Rectal smooth muscle tissue (tissue), 1 donor: ENCODE data around the gene NRXN2.

ENCODE experiments used
- H3K27ac ChIP-seq: one replicate; pipeline ENCODE4 v1.7.0; 2013; ENCODE audit warnings: low read depth, low read length, inconsistent platforms
- H3K27me3 ChIP-seq: one replicate; pipeline ENCODE4 v1.7.0; 2013; ENCODE audit warnings: low read length; ENCODE audit not compliant: control insufficient read depth, insufficient read depth
- H3K36me3 ChIP-seq: one replicate; pipeline ENCODE4 v1.7.0; 2013; ENCODE audit warnings: low read length; ENCODE audit not compliant: control insufficient read depth, insufficient read depth
- H3K4me1 ChIP-seq: one replicate; pipeline ENCODE4 v1.7.0; 2013; ENCODE audit warnings: low read length; ENCODE audit not compliant: control insufficient read depth, insufficient read depth
- H3K4me3 ChIP-seq: one replicate; pipeline ENCODE4 v1.7.0; 2013; ENCODE audit warnings: low read length
- H3K9ac ChIP-seq: one replicate; pipeline ENCODE4 v1.7.0; 2013; ENCODE audit warnings: low read length

The NRXN2 gene

GRCh38 chr11:64591257-64592233 is 131.5 kb downstream of the NRXN2 start:
- Histone ChIP-seq H3K4me1 (no peaks in the 10 kb centered on the region), H3K27ac (no peak overlapping the region), H3K27me3 (no peaks in the 10 kb centered on the region), H3K9ac (no peak overlapping the region), H3K36me3 (no peaks in the 10 kb centered on the region), H3K4me3 (no peak overlapping the region)

- Histone ChIP-seq H3K27ac (no peak within 1 kb of the TSS), H3K4me1 (no peaks in the 10 kb centered on the region), H3K9ac (no peak within 1 kb of the TSS), H3K27me3 (no peaks in the 10 kb centered on the region), H3K4me3 (no peak within 1 kb of the TSS), H3K36me3 (no peaks in the 10 kb centered on the region)
These were observed 132.2 kb downstream of the NRXN2 start, which contains the start of gene SLC22A12 for GRCh38 chr11:64590763-64591221. TSS of gene SLC22A12 (plus strand) at chr11:64591220. CDS start at chr11:64591557, 337 bp downstream.

DNA sequence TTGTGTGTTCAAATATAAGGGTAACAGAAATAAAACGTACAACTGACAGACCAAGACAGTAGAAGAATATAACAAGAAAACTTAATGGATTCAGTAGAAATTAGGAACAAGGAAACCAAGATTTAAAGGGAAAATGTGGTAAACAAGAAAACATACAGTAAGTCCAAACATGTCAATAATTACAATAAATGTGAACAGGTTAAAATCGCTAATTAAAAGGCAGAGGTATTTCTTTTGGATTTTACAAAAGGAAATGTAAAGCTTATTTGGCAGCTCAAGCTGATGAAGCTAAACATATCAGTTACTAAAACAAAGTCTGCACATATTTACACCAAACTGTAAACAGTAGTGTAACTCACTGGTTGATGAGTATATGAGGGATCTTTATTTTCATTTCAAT is 134.3 kb downstream of the NRXN2 start:
- no peaks in the 10 kb centered on the region for H3K36me3 ChIP-seq
- H3K4me3 ChIP-seq: no peak overlapping the region

GRCh38 chr11:64586366-64586765 is 136.6 kb downstream of the NRXN2 start:
- Histone ChIP-seq H3K36me3 (no peaks in the 10 kb centered on the region), H3K4me3 (no peak overlapping the region), H3K27me3 (no peaks in the 10 kb centered on the region), H3K4me1 (no peaks in the 10 kb centered on the region), H3K27ac (no peak overlapping the region), H3K9ac (no peak overlapping the region)

More for the DNA sequence above, 134.3 kb downstream of the NRXN2 start:
- Histone ChIP-seq H3K27me3 (no peaks in the 10 kb centered on the region), H3K27ac (no peak overlapping the region), H3K4me1 (no peaks in the 10 kb centered on the region), H3K9ac (no peak overlapping the region)

- H3K27me3 ChIP-seq: no peaks in the 10 kb centered on the region
- H3K4me3 ChIP-seq: no peak overlapping the region
- no peaks in the 10 kb centered on the region for H3K4me1 ChIP-seq
- no peak overlapping the region for H3K9ac ChIP-seq
- H3K27ac ChIP-seq: no peak overlapping the region
- H3K36me3 ChIP-seq: no peaks in the 10 kb centered on the region
These were observed 137.8 kb downstream of the NRXN2 start for GRCh38 chr11:64585150-64585549.

DNA sequence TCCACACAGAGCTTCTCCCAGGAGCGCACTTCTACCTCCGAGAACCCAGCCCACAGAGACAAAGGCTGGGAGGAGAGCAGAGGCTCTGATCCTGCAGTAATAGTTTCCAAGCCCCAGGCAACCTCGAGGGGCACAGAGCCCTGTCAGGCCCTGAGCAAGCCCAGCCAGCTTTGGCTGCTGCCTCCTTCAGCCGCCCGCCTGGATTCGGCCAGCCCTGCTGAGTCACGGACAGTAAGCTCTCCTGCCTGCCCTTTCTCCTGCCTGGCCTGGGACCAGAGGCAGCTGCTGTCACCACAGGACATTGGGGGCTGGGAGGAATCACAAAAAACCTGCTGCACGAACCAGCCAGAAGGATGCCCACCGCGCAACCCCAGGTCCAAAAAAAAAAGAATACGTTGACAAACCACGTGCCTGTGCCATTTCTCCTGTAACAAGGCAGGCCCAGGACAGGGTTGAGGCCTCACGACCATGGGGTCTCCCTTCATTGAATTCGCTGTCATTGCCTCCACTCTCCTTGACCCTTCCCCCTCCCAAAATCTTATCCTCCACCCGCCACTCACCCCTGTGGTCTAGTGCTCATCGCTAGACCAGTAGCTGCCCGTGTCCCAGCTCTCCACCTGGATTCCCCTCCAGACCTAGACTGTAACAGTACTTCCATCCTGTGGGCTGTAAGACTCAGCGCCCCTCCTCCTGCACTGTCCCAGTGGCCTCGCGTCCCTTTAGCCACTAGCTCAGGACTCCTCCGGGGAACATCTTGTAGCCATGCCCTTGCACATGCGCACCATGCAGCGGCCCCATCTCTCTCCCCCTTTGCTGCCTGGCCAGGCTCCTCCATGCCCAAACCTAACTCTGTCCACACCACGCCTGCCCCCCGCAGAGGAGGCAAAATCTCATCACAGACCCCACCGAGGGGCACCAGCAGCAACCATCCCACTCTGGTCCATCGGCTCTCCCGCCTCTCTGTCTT is 139.4 kb downstream of the NRXN2 start:
- H3K36me3 ChIP-seq: no peaks in the 10 kb centered on the region
- H3K9ac ChIP-seq: no peak overlapping the region
- H3K27me3 ChIP-seq: no peaks in the 10 kb centered on the region
- no peaks in the 10 kb centered on the region for H3K4me1 ChIP-seq
- no peak overlapping the region for H3K4me3 ChIP-seq
- no peak overlapping the region for H3K27ac ChIP-seq

GRCh38 chr11:64582885-64583284 is 140.1 kb downstream of the NRXN2 start:
- H3K27ac ChIP-seq: no peak overlapping the region
- no peak overlapping the region for H3K4me3 ChIP-seq
- no peaks in the 10 kb centered on the region for H3K27me3 ChIP-seq
- no peak overlapping the region for H3K9ac ChIP-seq
- H3K36me3 ChIP-seq: no peaks in the 10 kb centered on the region
- no peaks in the 10 kb centered on the region for H3K4me1 ChIP-seq

GRCh38 chr11:64581057-64581523 is 141.9 kb downstream of the NRXN2 start:
- H3K36me3 ChIP-seq: no peaks in the 10 kb centered on the region
- no peak overlapping the region for H3K9ac ChIP-seq
- no peaks in the 10 kb centered on the region for H3K4me1 ChIP-seq
- no peaks in the 10 kb centered on the region for H3K27me3 ChIP-seq
- H3K27ac ChIP-seq: no peak overlapping the region
- no peak overlapping the region for H3K4me3 ChIP-seq

- H3K36me3 ChIP-seq: no peaks in the 10 kb centered on the region
- no peak overlapping the region for H3K27ac ChIP-seq
- no peaks in the 10 kb centered on the region for H3K27me3 ChIP-seq
- no peak overlapping the region for H3K4me3 ChIP-seq
- no peaks in the 10 kb centered on the region for H3K4me1 ChIP-seq
- no peak overlapping the region for H3K9ac ChIP-seq
These were observed 142.6 kb downstream of the NRXN2 start for GRCh38 chr11:64580412-64580811.

- no peaks in the 10 kb centered on the region for H3K4me1 ChIP-seq
- H3K9ac ChIP-seq: no peak overlapping the region
- H3K36me3 ChIP-seq: no peaks in the 10 kb centered on the region
- no peak overlapping the region for H3K27ac ChIP-seq
- H3K27me3 ChIP-seq: no peaks in the 10 kb centered on the region
- no peak overlapping the region for H3K4me3 ChIP-seq
These were observed 145.8 kb downstream of the NRXN2 start for GRCh38 chr11:64577202-64577601.

DNA sequence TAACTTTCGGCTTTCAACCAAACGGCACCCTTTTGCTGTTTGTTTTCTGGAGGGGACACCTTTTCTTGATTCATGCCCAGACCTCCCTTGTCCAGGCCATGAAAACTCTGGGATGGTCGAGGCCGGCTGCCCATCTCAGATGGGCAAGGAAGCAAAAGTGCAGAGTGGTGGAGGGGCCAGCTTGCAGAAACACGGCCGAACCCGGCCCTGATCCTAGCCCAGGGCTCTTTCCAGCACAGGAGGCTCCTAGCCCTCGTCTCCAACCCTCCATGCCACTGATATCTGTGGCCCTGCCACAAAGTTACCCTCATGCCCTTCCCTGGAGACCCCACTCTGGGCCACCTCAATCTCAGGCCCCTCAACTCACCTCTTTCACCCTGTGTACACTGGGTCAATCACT is 150.9 kb downstream of the NRXN2 start:
- H3K36me3 ChIP-seq: no peaks in the 10 kb centered on the region
- no peak overlapping the region for H3K9ac ChIP-seq
- H3K27ac ChIP-seq: no peak overlapping the region
- H3K4me3 ChIP-seq: no peak overlapping the region
- H3K4me1 ChIP-seq: no peaks in the 10 kb centered on the region
- H3K27me3 ChIP-seq: no peaks in the 10 kb centered on the region
